HEK293 (cell line): ENCODE measurements around the gene ARHGEF39.
A peak's percentile ranks its signal among the peaks of the same experiment; 100 is the strongest.

Experiments used
- CTCF ChIA-PET: fragments of 350-600 bp; formaldehyde crosslinking; extraction: SDS; loops from one replicate; lab custom pipeline; 2021; ENCODE audit warnings: antibody characterized with exemption; lab: Yijun Ruan, JAX
- POLR2A ChIA-PET: fragments of 300-600 bp; formaldehyde crosslinking; extraction: SDS; loops from one replicate; lab custom pipeline; 2020; ENCODE audit warnings: antibody characterized with exemption, inconsistent platforms; lab: Yijun Ruan, JAX
- H3K27ac ChIP-seq: fragments of 200-500 bp; sonication (Bioruptor generic); 2 replicates; pipeline ENCODE4 v1.5.1; 2014; ENCODE audit warnings: low read depth, low read length, control low read depth, inconsistent platforms; ENCODE audit errors: extremely low read depth
- H3K36me3 ChIP-seq, 2 experiments: fragments of 200-500 bp in 1 of 2; sonication (Bioruptor generic) in 1 of 2; 1 replicate in 1 of 2; 2 replicates in 1 of 2; pipeline ENCODE4 v1.5.1; 2014 to 2017; ENCODE audit warnings: inconsistent platforms in 2 of 2, low read length in 2 of 2; ENCODE audit not compliant: control insufficient read depth in 2 of 2, insufficient read depth in 1 of 2
- H3K4me1 ChIP-seq: fragments of 200-500 bp; sonication (Bioruptor generic); 2 replicates; pipeline ENCODE4 v1.5.1; 2014; ENCODE audit warnings: mild to moderate bottlenecking, low read length, inconsistent platforms; ENCODE audit not compliant: control insufficient read depth, insufficient read depth
- H3K4me3 ChIP-seq: 2 replicates; pipeline ENCODE4 v1.5.1; 2011; ENCODE audit warnings: low read depth, mild to moderate bottlenecking, control low read depth, low read length, moderate library complexity
- H3K9me3 ChIP-seq: fragments of 200-500 bp; sonication (Bioruptor generic); 2 replicates; pipeline ENCODE4 v1.5.1; 2014; ENCODE audit warnings: low read depth, low read length, inconsistent platforms; ENCODE audit not compliant: control insufficient read depth, insufficient read depth
- EGR2 ChIP-seq: fragments of 450-650 bp; formaldehyde crosslinking; IDR thresholded peaks from 2 replicates; pipeline ENCODE4 v1.5.1; 2016; ENCODE audit warnings: low read depth, missing biosample characterization, missing genetic modification characterization
- KLF7 ChIP-seq: fragments of 450-650 bp; formaldehyde crosslinking; IDR thresholded peaks from 2 replicates; pipeline ENCODE4 v1.5.1; 2016; ENCODE audit warnings: missing biosample characterization, missing genetic modification characterization, borderline replicate concordance
- OSR2 ChIP-seq: fragments of 450-650 bp; formaldehyde crosslinking; IDR thresholded peaks from 2 replicates; pipeline ENCODE4 v1.5.1; 2016; ENCODE audit warnings: missing biosample characterization, missing genetic modification characterization
- PRDM10 ChIP-seq: fragments of 450-650 bp; formaldehyde crosslinking; IDR thresholded peaks from 2 replicates; pipeline ENCODE4 v1.5.1; 2016; ENCODE audit warnings: missing biosample characterization, missing genetic modification characterization
- PRDM6 ChIP-seq: fragments of 450-650 bp; formaldehyde crosslinking; IDR thresholded peaks from 2 replicates; pipeline ENCODE4 v1.5.1; 2017; ENCODE audit warnings: missing biosample characterization, missing genetic modification characterization
- YY2 ChIP-seq: fragments of 450-650 bp; formaldehyde crosslinking; IDR thresholded peaks from 2 replicates; pipeline ENCODE4 v1.5.1; 2016; ENCODE audit warnings: missing biosample characterization, missing genetic modification characterization
- ZBTB17 ChIP-seq: fragments of 450-650 bp; formaldehyde crosslinking; IDR thresholded peaks from 2 replicates; pipeline ENCODE4 v1.5.1; 2016; ENCODE audit warnings: missing biosample characterization, missing genetic modification characterization
- ZFHX2 ChIP-seq: fragments of 450-650 bp; formaldehyde crosslinking; conservative IDR thresholded peaks from 2 replicates; pipeline ENCODE4 v1.5.1; 2016; ENCODE audit warnings: missing biosample characterization, missing genetic modification characterization
- ZNF121 ChIP-seq: fragments of 450-650 bp; formaldehyde crosslinking; IDR thresholded peaks from 2 replicates; pipeline ENCODE4 v1.5.1; 2016; ENCODE audit warnings: missing biosample characterization, missing genetic modification characterization
- ZNF157 ChIP-seq: fragments of 450-650 bp; formaldehyde crosslinking; IDR thresholded peaks from 2 replicates; pipeline ENCODE4 v1.5.1; 2016; ENCODE audit warnings: missing biosample characterization, missing genetic modification characterization
- ZNF223 ChIP-seq: fragments of 450-650 bp; formaldehyde crosslinking; IDR thresholded peaks from 2 replicates; pipeline ENCODE4 v1.5.1; 2016; ENCODE audit warnings: missing biosample characterization, missing genetic modification characterization
- ZNF23 ChIP-seq: fragments of 450-650 bp; formaldehyde crosslinking; IDR thresholded peaks from 2 replicates; pipeline ENCODE4 v1.5.1; 2016; ENCODE audit warnings: missing biosample characterization, missing genetic modification characterization, borderline replicate concordance
- ZNF239 ChIP-seq: fragments of 450-650 bp; formaldehyde crosslinking; IDR thresholded peaks from 2 replicates; pipeline ENCODE4 v1.5.1; 2016; ENCODE audit warnings: missing biosample characterization, missing genetic modification characterization
- ZNF37A ChIP-seq: fragments of 450-650 bp; IDR thresholded peaks from 2 replicates; pipeline ENCODE4 v1.5.1; 2018; ENCODE audit warnings: missing biosample characterization, missing genetic modification characterization
- ZNF623 ChIP-seq: fragments of 450-650 bp; formaldehyde crosslinking; IDR thresholded peaks from 2 replicates; pipeline ENCODE4 v1.5.1; 2016; ENCODE audit warnings: missing biosample characterization, missing genetic modification characterization
- ZNF629 ChIP-seq: fragments of 450-650 bp; formaldehyde crosslinking; IDR thresholded peaks from 2 replicates; pipeline ENCODE4 v1.5.1; 2017; ENCODE audit warnings: missing biosample characterization, missing genetic modification characterization
- ZNF660 ChIP-seq: fragments of 450-650 bp; IDR thresholded peaks from 2 replicates; pipeline ENCODE4 v1.5.1; 2018; ENCODE audit warnings: missing biosample characterization, mild to moderate bottlenecking, missing genetic modification characterization
- ZSCAN18 ChIP-seq: fragments of 450-650 bp; formaldehyde crosslinking; IDR thresholded peaks from 2 replicates; pipeline ENCODE4 v1.5.1; 2016; ENCODE audit warnings: missing biosample characterization, missing genetic modification characterization
- TF ChIP-seq, protein P1 (sequence below): fragments of 450-650 bp; formaldehyde crosslinking; IDR thresholded peaks from 2 replicates; pipeline ENCODE4 v1.5.1; 2016; ENCODE audit warnings: missing biosample characterization, missing genetic modification characterization

ARHGEF39 gene

GRCh38 chr9:35629597-35629996, 35.4 kb downstream of the ARHGEF39 start (continued):
- TF ChIP-seq PRDM6: no peak
- TF ChIP-seq, protein P1, sequence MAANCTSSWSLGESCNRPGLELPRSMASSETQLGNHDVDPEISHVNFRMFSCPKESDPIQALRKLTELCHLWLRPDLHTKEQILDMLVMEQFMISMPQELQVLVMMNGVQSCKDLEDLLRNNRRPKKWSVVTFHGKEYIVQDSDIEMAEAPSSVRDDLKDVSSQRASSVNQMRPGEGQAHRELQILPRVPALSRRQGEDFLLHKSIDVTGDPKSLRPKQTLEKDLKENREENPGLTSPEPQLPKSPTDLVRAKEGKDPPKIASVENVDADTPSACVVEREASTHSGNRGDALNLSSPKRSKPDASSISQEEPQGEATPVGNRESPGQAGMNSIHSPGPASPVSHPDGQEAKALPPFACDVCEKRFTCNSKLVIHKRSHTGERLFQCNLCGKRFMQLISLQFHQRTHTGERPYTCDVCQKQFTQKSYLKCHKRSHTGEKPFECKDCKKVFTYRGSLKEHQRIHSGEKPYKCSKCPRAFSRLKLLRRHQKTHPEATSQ (tag by site-specific recombination): no peak
- no peak for TF ChIP-seq KLF7 (tag by site-specific recombination)

GRCh38 chr9:35628389-35628991, 36.5 kb downstream of the ARHGEF39 start:
- Histone ChIP-seq H3K27ac (no peak overlapping the region), H3K36me3 (no peaks in the 10 kb centered on the region), H3K4me1 (no peaks in the 10 kb centered on the region), H3K4me3 (no peak overlapping the region), H3K9me3 (no peaks in the 10 kb centered on the region)
- ChIA-PET POLR2A (interaction anchor here (1.2 to 1.3 kb wide), 2 partner anchors 19 to 25 kb away, joined by 4 to 5 read pairs; no protein-coding TSS in a partner anchor), CTCF (interaction anchor here (0.6 to 2.3 kb wide), 7 partner anchors 11 to 221 kb away, joined by 3 to 19 read pairs (median 3); partner anchors contain the start of genes CCDC107 and RMRP)
- TF ChIP-seq ZNF239 (tag by site-specific recombination) (no peak), ZBTB17 (no peak), ZNF121 (tag by site-specific recombination) (0 out of 2 replicates have a peak, but pooled peaks have one; percentile 44), ZNF157 (tag by site-specific recombination) (no peak), ZNF660 (tag by site-specific recombination) (no peak), YY2 (tag by site-specific recombination) (no peak), ZNF37A (tag by site-specific recombination) (no peak), ZNF23 (no peak), EGR2 (peak; percentile 51), ZSCAN18 (tag by site-specific recombination) (no peak), ZNF629 (tag by site-specific recombination) (no peak), OSR2 (tag by site-specific recombination) (no peak), ZFHX2 (tag by site-specific recombination) (peak; percentile 24; the same call in 1 of the 2 replicates), ZNF623 (tag by site-specific recombination) (no peak)

DNA sequence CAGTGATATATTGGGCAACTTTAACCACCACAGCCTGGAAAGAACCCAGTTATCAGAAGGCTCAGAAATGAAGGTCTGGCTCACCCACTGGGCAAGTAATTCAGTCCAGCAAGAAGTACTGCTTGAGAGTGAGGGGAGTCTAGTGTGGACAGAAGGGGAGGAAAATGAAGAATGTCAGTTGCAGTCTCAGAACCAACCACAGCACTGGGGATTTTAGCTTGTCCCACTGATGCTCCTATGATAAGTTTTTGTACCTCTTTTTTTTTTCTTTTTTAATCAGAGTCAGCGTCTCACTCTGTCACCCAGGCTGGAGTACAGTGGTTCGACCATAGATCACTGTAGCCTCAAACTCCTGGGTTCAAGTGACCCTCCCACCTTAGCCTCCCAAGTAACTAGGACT, 37.4 kb downstream of the ARHGEF39 start:
- CTCF ChIA-PET: interaction anchor here (0.7 to 2.3 kb wide), 4 partner anchors 17 to 98 kb away, joined by 3 to 19 read pairs (median 6); partner anchors contain the start of genes CCDC107 and RMRP
- no peak overlapping the region for H3K4me3 ChIP-seq
- POLR2A ChIA-PET: interaction anchor here (1.4 kb wide), 1 partner anchor 24 kb away, joined by 3 read pairs; no protein-coding TSS in a partner anchor
- no peak overlapping the region for H3K27ac ChIP-seq
- H3K4me1 ChIP-seq: no peaks in the 10 kb centered on the region
- TF ChIP-seq PRDM10 (tag by site-specific recombination) (0 out of 2 replicates have a peak, but pooled peaks have one; percentile 20), ZNF223 (tag by site-specific recombination) (no peak), PRDM6 (no peak)
- TF ChIP-seq, all 188 proteins: peak for 1
- no peaks in the 10 kb centered on the region for H3K9me3 ChIP-seq
- H3K36me3 ChIP-seq: no peaks in the 10 kb centered on the region
